ENCODE data around the gene MEIOB. TPM values are rescaled to one million over a fixed set of nuclear protein-coding genes. Genes with fewer than 3 reads are reported as not detected.

Gene MEIOB
- total RNA-seq, 1 donor: 0.09 TPM

DNA sequence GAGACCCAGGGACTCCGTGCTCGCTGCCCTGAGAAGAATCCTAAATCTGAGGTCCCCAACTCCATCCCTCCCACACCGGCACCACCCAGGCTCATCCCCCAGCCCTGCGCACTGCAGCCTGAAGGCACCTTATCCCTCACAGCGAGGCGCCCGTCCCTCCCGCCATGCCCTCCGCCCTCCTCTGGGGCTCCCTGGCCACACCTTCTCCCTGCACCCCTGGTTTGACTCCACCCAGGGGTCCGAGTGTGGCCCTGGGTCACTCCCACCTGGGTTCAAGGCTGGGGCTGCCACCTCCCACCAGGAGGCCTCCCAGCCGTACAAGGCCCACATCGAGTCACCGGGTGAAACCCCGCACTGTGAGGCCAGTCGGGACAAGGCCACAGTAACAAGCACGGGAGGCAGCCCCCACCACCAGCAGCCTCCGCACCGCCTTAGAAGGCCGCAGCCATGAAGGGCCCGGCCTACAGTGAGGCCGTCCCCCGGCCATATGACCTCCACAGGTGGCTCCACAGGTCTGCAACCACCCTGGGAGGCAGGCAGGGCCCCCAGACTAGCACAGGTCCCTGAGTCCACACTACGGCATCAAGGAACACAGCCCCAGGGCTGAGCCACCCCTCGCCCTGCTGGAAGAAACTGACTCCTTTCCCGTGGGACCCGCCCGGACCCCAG, 53.6 kb downstream of the MEIOB start:
- H3K4me3 ChIP-seq (ENCODE audit: low read depth, low read length): no peak overlapping the region
- DNase-seq (ENCODE audit: low read depth): no peak
- no peak for TF ChIP-seq CTCF (IDR thresholded peaks at IDR 0.05; ENCODE audit: insufficient read depth, low read length)

GRCh38 chr16:1817716-1818115, 54.2 kb downstream of the MEIOB start:
- TF ChIP-seq CTCF (IDR thresholded peaks at IDR 0.05; ENCODE audit: insufficient read depth, low read length): no peak
- no peak overlapping the region for H3K4me3 ChIP-seq (ENCODE audit: low read depth, low read length)
- no peak for DNase-seq (ENCODE audit: low read depth)

- no peak for TF ChIP-seq CTCF (IDR thresholded peaks at IDR 0.05; ENCODE audit: insufficient read depth, low read length)
- H3K4me3 ChIP-seq (ENCODE audit: low read depth, low read length): no peak overlapping the region
- no peak for DNase-seq (ENCODE audit: low read depth)
Measured at GRCh38 chr16:1817276-1817589, 54.7 kb downstream of the MEIOB start.

DNA sequence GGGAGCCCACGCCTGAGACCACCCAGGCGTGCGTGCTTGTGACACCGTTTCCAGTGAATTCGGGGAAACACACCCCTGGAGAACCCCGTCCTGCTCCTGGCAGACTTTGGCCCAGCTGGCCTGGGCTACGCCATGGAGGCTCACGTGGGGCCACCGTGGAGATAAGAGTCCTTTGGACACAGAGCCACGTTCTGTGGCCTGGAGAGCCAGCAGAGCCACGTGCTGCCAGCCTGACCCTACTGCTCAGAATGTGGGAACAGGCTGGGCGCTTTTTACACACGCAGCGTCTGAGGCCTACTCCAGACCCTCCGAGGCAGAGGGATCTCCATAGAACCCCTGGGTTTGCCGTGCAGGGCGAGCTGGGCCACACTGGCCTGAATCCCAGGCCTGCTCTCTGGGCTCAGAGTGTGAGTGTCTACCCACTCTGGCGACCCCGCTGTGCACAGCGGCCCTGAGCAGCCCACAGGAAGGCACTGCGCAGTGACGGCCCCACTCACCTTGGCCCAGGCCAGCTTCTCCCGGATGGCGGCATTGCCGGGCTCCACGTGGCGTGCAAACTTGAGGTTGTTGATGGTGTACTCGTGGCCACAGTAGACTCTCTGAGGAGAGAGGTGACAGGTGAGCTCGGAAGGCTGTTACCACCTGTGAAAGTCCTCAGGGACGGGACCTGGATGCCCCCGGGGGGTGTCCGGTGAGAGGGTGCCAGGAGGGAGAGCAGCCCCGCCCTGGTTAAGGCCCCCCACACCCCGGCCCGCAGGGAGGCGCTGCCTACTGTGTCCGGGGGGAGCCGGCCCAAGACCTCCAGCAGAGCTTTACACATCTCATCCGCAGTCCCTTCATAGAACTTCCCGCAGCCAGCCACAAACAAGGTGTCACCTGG, 55.3 kb downstream of the MEIOB start:
- no peak overlapping the region for H3K4me3 ChIP-seq (ENCODE audit: low read depth, low read length)
- no peak for TF ChIP-seq CTCF (IDR thresholded peaks at IDR 0.05; ENCODE audit: insufficient read depth, low read length)
- DNase-seq (ENCODE audit: low read depth): no peak

DNA sequence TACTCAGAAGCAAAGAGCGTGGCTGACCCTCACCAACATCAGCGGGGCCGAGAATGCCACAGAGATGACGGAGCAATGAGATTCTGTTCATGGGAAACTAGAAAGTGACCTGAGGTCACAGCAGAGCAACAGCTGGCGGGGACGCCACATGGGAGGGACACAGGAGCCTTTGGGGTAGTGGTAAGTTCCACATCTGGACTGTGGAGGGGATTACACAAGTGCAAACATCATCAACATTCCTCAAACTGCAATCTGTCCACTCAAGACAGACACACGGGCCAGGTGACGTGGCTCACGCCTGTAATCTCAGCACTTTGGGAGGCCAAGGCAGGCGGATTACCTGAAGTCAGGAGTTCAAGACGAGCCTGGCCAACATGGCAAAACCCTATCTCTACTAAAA, 56.5 kb downstream of the MEIOB start:
- TF ChIP-seq CTCF (IDR thresholded peaks at IDR 0.05; ENCODE audit: insufficient read depth, low read length): no peak
- H3K4me3 ChIP-seq (ENCODE audit: low read depth, low read length): no peak overlapping the region
- no peak for DNase-seq (ENCODE audit: low read depth)

- TF ChIP-seq CTCF (IDR thresholded peaks at IDR 0.05; ENCODE audit: insufficient read depth, low read length): peak; percentile 63
- no peak overlapping the region for H3K4me3 ChIP-seq (ENCODE audit: low read depth, low read length)
- peak; percentile 79 for DNase-seq (ENCODE audit: low read depth)
Measured at GRCh38 chr16:1812732-1813163, 59.2 kb downstream of the MEIOB start.

All from fibroblast of the aortic adventitia (primary cell).